Peyer's patch (tissue), 4 donors: Measurements from ENCODE around the gene PHLDB2.

ENCODE experiments used
- CTCF ChIP-seq, 6 experiments: fragments of 450-650 bp in 4 of 6; fragments of 200-600 bp in 2 of 6; sonication (generic) in 1 of 6; IDR thresholded peaks; one replicate each; pipeline ENCODE4 v1.5.1; 2017 to 2019; ENCODE audit warnings: antibody characterized with exemption in 6 of 6, mild to moderate bottlenecking in 3 of 6, moderate library complexity in 1 of 6
- POLR2A ChIP-seq, 2 donors: fragments of 450-650 bp; IDR thresholded peaks; one replicate each; pipeline ENCODE4 v1.5.1; 2017; ENCODE audit warnings: antibody characterized with exemption in 2 of 2, mild to moderate bottlenecking in 2 of 2, moderate library complexity in 2 of 2

- TF ChIP-seq POLR2A (IDR thresholded peaks at IDR 0.05): no peak
- TF ChIP-seq CTCF (IDR thresholded peaks at IDR 0.05): no peak
These were observed 93.0 kb downstream of the PHLDB2 start for GRCh38 chr3:111952086-111952485.
